ENCODE results near the gene GRHL3. TPM values are rescaled to one million over a fixed set of nuclear protein-coding genes. Genes with fewer than 3 reads are reported as not detected.

The GRHL3 gene
- total RNA-seq, 1 donor from 2014 or later, result 0.12 TPM

- Mint-ChIP-seq H3K27me3 (ENCODE audit: low read depth) (peaks cover 81% of the 10 kb centered on the region), H3K4me1 (peaks cover 19% of the 10 kb centered on the region), H3K4me3 (peak overlapping the region; percentile 44), H3K36me3 (ENCODE audit: low read depth) (no peaks in the 10 kb centered on the region), H3K27ac (ENCODE audit: unreplicated experiment) (no peak overlapping the region), H3K9me3 (no peaks in the 10 kb centered on the region)
- TF ChIP-seq CTCF (conservative IDR thresholded peaks at IDR 0.05), result no peak
- no peak for DNase-seq (ENCODE audit: low read depth, low spot score)
Measured at GRCh38 chr1:24318615-24319311, 394 bp upstream of the GRHL3 start.

GRCh38 chr1:24319962-24320361 lies 805 bp downstream of the GRHL3 start:
- H3K27ac Mint-ChIP-seq (ENCODE audit: unreplicated experiment), result no peak overlapping the region
- no peaks in the 10 kb centered on the region for H3K9me3 Mint-ChIP-seq
- H3K36me3 Mint-ChIP-seq (ENCODE audit: low read depth), result no peaks in the 10 kb centered on the region
- no peak for DNase-seq (ENCODE audit: low read depth, low spot score)
- no peak overlapping the region for H3K4me3 Mint-ChIP-seq
- H3K4me1 Mint-ChIP-seq, result peaks cover 19% of the 10 kb centered on the region
- H3K27me3 Mint-ChIP-seq (ENCODE audit: low read depth), result peaks cover 89% of the 10 kb centered on the region
- TF ChIP-seq CTCF (conservative IDR thresholded peaks at IDR 0.05), result no peak

- no peaks in the 10 kb centered on the region for H3K36me3 Mint-ChIP-seq (ENCODE audit: low read depth)
- DNase-seq (ENCODE audit: low read depth, low spot score), result no peak
- H3K27ac Mint-ChIP-seq (ENCODE audit: unreplicated experiment), result no peak overlapping the region
- H3K4me3 Mint-ChIP-seq, result peak overlapping the region; percentile 35
- no peak for TF ChIP-seq CTCF (conservative IDR thresholded peaks at IDR 0.05)
- H3K4me1 Mint-ChIP-seq, result peaks cover 19% of the 10 kb centered on the region
- H3K9me3 Mint-ChIP-seq, result no peaks in the 10 kb centered on the region
- H3K27me3 Mint-ChIP-seq (ENCODE audit: low read depth), result peaks cover 92% of the 10 kb centered on the region
Measured at GRCh38 chr1:24321126-24321525, 2.0 kb downstream of the GRHL3 start.

GRCh38 chr1:24321697-24322469 lies 2.7 kb downstream of the GRHL3 start:
- H3K27me3 Mint-ChIP-seq (ENCODE audit: low read depth), result peaks cover 92% of the 10 kb centered on the region
- H3K36me3 Mint-ChIP-seq (ENCODE audit: low read depth), result no peaks in the 10 kb centered on the region
- peaks cover 19% of the 10 kb centered on the region for H3K4me1 Mint-ChIP-seq
- H3K27ac Mint-ChIP-seq (ENCODE audit: unreplicated experiment), result no peak overlapping the region
- no peaks in the 10 kb centered on the region for H3K9me3 Mint-ChIP-seq
- no peak for TF ChIP-seq CTCF (conservative IDR thresholded peaks at IDR 0.05)
- H3K4me3 Mint-ChIP-seq, result peak overlapping the region; percentile 82
- DNase-seq (ENCODE audit: low read depth, low spot score), result peak; percentile 23

- Mint-ChIP-seq H3K36me3 (ENCODE audit: low read depth) (no peaks in the 10 kb centered on the region), H3K27ac (ENCODE audit: unreplicated experiment) (no peak overlapping the region), H3K9me3 (no peaks in the 10 kb centered on the region), H3K27me3 (ENCODE audit: low read depth) (peaks cover 92% of the 10 kb centered on the region), H3K4me3 (peak overlapping the region; percentile 82), H3K4me1 (peaks cover 19% of the 10 kb centered on the region)
- TF ChIP-seq CTCF (conservative IDR thresholded peaks at IDR 0.05), result no peak
- DNase-seq (ENCODE audit: low read depth, low spot score), result peak; percentile 25
Measured at GRCh38 chr1:24322470-24323177, 3.5 kb downstream of the GRHL3 start.

All from neural crest cell (in vitro differentiated cells).